NCI-H128 (cell line): ENCODE measurements around the gene CTAGE1.
"Not testable (repeated sequence)": the region's sequence is repeated elsewhere in the genome, so short reads cannot be mapped to it uniquely, and the experiment has no call there.

Experiments
- DNase-seq: peaks from one replicate; lab custom pipeline; 2025; ENCODE audit not compliant: unreplicated experiment; lab: John Stamatoyannopoulos, UW

The CTAGE1 gene, protein sequence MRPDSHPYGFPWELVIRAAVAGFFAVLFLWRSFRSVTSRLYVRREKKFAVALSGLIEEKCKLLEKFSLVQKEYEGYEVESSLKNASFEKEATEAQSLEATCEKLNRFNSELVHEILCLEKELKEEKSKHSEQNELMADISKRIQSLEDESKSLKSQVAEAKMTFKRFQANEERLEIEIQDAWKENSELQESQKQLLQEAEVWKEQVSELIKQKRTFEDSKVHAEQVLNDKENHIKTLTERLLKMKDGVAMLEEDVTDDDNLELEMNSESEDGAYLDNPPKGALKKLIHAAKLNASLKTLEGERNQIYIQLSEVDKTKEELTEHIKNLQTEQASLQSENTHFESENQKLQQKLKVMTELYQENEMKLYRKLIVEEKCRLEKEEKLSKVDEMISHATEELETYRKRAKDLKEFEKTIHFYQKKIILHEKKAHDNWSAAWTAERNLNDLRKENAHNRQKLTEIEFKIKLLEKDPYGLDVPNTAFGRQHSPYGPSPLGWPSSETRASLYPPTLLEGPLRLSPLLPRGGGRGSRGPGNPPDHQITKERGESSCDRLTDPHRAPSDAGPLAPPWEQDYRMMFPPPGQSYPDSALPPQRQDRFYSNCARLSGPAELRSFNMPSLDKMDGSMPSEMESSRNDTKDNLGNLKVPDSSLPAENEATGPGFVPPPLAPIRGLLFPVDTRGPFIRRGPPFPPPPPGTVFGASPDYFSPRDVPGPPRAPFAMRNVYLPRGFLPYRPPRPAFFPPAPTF

DNA sequence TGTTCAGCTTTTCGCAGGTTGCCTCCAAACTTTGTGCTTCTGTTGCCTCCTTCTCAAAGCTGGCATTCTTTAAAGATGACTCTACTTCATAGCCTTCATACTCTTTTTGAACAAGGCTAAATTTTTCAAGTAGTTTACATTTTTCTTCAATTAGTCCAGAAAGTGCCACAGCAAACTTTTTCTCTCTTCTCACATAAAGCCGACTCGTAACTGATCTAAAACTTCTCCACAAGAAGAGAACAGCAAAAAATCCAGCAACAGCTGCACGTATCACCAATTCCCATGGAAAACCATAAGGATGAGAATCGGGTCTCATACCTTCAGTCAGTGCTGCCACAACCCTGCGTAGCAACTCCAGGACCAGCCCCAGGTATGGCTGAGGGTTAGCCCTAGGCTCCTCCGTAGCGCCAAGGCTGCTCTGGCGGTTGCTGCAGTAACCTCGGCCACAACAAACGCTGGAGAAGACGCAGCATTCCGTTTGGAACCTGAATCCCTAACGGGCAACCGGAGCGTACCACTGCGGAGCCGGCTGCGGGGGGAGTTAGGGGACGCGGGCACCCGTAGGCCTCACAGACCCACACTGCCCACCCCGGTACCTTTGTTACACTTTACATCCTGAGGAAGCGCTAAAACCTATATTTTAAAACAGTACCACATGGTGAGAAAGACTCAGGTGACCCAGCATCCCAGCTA, at the start of gene CTAGE1:
TSS of gene CTAGE1 (minus strand) at position 420 of the 693 bp plus-strand sequence. CDS start at position 316, 104 bp downstream.
- no peak for DNase-seq

DNA sequence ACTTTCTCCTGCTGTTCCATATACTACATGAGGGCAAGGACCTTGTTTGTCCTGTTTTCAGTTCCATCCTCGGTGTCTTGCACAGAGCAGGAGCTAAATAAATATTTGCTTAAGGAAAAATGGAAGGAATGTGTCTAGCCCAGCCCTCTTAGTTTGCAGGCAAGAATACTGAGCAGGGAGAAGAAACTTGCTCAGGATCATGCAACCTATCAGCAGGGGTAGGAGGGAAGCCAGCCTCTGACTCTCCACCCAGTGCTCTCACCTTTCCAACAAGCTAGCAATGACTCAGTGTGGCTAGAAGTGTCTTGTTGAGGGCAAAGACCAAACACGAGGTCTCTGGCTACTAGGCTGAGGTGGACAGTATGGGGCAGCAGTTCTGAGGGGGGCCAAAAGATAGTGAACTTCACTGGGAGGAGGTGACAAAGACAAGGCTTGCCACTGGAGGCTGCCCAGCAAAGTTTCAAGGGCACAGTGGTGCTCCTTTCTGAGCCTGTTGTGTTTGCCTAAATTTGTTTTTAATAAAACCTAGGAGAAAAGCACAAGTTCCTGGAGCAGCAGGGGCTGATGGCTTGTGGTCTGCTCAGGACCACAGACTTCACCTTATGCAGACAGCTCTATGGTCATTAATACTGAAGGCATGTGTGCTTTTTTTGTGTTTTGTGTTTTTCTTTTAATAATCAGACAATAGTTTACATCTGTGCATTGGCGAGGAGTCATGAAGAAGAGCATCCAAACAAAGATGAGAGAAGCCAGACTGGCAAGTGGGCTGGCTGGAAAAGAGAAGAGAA, 49.1 kb upstream of the CTAGE1 start:
- DNase-seq: no peak

DNA sequence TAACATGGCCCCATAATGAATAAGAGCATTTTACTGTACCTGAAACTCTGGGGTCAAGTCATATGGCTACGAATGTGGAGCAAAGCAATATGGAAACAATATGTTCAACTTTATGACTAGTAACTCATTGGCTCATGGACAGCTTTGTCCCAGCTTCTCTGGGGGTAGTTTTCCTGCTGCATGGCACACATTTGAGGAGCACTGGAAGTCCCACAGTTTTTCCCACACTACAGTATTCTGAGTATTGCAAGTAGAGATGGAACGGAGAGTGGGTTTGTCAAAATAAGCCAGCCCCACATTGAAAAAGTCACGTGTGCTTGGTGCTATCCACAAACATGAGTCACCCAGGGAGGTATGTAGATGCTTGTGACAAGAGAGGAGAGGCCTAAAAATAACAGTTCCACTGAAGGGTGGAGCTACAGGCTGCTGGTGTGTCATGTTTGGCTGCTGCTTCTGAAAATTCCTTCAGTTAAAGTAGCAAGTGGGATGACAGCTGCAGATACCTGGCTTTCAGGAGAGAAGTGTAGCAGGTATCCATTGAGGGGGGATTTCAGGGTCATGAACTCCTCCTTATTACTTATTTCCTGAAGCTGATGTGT, 48.2 kb upstream of the CTAGE1 start:
- no peak for DNase-seq

DNA sequence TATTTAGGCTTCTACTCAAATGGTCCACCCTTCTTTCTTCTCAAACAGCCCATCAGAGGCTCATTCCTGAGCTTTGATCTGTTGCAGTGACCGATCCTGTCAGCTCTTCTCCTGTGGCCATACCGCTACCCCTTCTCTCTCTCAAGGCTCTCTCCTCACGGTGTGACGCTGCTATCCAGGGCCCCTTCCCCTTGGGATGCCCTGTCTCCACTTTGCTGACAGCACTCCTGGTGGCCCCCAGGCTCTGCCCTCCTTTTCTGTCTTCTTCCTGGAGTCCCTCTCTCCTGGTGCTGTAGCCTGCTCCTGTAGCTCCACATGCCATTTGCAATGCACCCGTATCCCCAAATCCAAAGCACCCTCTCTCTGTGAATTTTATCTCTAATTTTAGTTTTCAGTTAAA, 45.4 kb upstream of the CTAGE1 start:
- DNase-seq: no peak

DNA sequence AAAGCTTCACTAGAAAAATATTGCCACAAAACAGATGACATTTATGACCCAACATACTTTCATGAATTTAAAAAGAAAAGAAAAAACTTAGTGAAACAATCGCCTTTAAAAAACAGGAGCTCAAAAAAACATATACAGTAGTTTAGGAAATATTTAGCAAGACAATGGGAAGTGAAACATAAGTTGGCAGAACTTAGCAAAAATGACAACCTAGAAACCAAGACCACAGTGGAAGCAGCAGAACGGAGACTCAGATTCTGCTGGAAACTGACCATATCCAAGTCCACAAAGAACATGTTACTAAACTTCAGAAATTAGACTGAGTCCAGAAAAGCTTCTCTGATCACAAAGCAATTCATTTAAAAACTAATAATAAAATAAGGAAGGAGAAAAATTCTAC, 41.8 kb upstream of the CTAGE1 start:
- no peak for DNase-seq

DNA sequence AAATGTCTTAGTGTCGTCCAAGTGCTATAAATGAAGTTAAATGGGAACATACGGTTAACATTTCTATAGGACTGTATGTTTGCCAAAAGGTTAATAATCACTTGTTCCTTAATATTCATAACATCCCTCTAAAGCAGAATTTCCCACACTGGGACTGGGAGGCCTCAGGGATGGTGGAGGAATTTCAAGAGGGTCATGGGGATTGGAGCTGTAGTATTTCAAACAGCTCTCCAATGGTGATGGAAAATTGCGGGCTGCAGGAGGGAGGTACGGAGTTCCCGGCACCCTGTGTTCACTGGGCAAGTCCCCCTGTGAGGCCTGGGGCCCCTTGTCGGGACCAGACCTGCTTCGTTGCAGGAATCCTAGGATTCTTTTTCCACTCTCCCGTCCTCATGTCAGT, 39.8 kb upstream of the CTAGE1 start:
- no peak for DNase-seq

DNA sequence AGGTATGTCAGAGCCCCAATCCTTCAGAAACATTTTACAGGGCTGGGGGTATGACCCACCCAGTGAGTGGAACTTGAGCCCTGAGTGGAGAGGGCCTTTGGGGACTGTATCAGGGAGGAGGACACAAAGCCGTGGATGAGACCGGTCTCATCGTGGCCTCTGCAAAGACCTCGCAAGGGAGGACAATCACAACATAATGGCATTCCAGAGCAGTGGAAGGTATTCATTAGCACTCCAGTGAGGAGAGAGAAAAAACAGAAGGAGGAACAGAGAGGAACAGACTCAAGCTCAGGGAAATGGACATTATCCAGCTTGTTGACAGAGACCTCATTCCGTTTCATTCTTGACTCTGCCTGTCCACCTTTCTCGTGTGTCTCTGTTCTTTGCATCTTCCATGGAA, 38.8 kb upstream of the CTAGE1 start:
- no peak for DNase-seq

DNA sequence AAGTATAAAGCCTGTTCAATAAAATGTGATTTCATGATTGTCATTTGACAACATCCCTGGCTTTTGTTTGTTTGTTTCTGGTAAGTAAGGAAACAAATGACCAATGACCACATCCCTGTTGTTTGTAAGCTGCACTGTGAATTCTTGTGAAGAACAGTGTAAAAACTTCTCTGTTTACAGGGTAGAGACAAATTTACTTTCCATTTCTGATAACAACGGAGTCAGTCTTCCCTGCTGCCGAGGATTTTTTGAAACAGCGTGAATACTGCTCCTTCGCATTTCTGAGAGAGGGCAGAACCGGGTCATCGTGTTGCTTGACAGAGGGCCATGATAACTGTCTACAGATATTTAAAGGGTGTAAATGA, 38.4 kb upstream of the CTAGE1 start:
- DNase-seq: no peak

DNA sequence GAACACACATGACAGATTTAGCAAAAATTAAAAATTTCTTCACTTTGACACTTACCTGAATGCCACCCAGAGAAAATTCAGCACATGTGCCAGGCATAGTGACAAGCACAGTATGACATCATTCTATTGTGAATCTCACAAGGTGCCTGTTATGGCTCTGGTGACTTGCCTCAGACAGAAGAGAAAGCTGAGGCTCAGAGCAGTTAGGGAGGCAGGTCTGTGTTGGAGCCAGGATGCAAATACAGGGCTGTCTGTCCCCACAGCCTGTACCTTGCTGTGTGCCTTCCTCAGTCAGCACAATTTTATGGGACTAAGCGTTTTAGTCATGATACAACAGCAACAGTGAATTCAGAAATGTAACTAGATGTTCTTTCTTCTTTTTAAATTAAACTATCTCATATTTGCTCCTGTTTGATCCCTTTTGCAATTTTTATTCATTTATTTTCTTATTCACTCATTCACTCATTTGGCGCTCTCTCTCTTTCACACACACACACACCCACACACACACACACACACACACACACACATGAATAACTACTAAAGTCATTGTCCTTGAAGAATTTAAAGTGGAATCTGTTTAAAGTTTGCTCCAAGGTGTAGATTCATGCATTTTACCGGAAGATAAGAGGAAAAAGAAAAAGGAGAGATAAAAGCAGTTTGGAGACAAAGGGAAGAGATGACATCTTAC, 37.9 kb upstream of the CTAGE1 start:
- no peak for DNase-seq

DNA sequence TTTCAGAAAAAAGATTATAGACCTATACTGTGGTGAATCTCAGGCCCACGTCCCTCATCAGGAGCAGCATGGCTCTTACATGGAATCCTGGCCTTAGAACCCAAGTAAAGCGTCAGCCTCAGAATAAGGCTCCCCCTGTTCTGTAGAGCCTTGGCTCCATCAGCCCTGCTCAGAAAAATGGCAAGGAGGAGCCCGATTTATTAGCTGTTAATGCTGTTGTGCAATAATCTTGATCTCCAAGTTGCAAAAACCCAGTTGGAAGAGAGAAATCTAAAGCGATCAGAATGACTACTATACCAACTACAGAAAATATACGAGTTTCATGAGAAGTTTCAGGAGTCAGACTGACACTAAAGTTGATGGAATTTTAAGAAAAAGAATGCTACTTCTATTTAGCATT, 35.6 kb upstream of the CTAGE1 start:
- DNase-seq: no peak

DNA sequence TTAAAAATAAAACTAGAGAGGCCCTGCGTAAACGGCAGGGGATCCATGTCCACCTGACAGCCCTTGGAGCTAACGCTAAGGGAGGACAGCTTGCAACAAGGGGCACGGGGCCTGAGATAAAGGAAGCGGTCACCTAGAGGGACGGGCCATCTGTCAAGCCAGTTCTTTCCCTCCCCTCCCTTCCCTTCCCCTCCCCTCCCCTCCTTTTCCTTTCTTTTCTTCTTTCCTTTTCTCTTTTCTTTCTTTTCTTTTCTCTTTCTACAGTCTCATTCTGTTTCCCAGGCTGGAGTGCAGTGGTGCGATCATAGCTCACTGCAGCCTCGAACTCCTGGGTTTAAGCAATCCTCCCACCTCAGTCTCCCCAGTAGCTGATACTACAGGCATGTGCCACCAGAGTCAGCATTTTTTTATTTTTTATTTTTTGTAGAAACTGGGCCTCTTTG, 34.5 kb upstream of the CTAGE1 start:
- DNase-seq: no peak

DNA sequence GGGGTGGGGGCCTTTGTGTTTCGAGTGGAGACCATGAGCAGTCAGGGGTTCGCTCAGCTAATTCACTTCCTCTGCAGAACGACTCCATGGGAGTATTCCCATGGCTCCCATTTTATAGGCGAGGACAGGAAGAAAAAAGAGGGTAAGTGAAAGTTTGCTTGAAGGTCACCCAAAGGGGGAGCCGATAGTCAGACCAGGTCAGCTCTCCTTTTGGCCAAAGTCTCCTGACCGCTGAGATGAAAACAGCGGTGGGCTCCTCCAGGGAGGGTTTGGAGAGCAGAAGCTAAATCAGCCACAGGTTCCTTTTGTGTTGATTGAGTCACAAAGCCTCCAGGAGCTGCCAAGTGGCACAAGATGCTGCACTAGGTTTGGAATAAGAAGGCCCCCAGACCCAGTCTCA, 34.1 kb upstream of the CTAGE1 start:
- DNase-seq: no peak

DNA sequence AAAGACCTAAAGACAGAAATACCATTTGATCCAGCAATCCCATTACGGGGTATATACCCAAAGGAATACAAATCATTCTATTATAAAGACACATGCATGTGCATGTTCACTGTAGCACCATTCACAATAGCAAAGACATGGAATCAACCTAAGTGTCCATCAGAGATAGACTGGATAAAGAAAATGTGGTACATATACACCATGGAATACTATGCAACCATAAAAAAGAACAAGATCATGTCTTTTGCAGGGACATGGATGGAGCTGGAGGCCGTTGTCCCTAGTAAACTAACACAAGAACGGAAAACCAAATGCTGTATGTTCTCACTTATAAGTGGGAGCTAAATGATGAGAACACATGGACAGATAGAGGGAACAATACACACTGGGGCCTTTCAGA, 33.1 kb upstream of the CTAGE1 start:
- DNase-seq: not testable (repeated sequence)

DNA sequence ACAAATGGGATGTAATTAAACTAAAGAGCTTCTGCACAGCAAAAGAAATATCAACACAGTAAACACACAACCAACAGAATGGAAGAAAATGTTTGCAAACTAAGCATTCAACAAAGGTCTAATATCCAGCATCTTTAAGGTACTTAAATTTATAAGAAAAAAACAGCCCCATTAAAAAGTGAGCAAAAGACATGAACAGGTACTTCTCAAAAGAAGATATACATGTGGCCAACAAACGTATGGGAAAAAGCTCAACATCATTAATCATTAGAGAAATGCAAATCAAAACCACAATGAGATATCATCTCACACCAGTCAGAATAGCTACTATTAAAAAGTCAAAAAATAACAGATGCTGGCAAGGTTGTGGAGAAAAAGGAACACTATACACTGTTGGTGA, 32.6 kb upstream of the CTAGE1 start:
- DNase-seq: not testable (repeated sequence)

DNA sequence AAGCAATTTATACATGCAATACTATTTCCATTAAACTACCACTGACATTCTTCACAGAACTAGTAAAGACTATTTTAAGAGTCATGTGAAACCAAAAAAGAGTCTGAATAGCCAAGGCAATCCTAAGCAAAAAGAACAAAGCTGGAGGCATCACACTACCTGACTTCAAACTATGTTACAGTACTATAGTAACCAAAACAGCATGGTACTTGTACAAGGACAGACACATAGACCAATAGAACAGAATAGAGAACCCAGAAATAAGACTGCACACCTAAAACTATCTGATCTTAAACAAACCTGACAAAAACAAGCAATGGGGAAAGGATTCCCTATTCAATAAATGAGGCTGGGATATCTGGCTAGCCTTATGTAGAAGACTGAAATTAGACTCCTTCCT, 32.0 kb upstream of the CTAGE1 start:
- DNase-seq: not testable (repeated sequence)

DNA sequence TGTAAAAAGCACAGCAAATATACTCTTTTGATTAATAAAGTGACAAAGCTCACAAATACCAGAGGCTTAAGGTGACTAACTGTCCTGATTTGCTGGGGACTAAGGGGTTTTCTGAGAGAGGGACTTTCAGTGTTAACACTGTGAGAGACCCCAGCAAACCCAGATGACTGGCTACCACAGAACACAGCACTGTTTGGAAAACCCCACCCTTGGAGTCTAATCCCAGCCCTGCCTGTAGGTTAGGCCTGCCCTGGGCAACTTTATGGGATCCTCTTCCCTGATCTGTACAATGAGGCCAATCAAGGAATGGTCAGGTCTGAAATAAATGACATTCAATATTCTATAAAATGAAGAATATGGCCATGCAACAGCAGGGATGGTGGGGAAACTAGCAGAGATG, 30.5 kb upstream of the CTAGE1 start:
- DNase-seq: no peak

DNA sequence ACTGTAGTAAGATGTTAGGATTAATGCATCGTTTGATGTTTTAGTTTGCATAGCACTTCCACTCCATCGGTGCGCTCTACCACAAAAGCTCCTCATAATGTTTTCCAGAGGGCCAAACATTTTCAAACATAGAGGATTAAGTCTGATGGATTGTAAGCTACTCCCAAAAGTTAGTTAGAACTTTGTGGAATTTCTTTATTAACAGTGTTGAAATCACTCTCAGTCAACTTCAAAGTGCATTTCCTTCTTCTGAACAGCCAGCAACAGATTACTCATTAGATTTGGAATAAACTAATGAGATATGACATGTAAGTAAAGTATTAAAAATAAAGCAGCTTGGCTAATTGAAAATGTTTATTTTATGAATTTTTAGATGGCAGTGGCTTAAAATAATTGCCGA, 30.1 kb upstream of the CTAGE1 start:
- no peak for DNase-seq

DNA sequence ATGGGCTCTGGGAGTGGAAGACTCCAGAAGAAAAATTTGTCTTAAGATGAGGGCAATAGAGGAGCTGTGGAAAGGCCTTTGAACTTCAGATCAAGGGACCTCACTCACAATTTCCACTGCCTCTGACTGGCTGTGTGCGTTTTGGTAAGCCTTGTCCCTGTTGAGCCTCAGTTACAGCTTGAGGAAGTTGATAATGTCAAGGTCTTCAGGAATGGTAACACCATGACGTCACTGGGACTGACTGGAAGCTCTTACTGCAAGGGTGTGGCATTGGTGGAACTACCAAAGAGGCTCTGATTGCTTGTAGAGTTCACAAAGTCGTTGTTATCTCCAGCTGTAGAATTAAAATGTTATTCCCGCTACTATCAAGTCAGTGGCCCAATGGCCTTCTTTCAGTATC, 29.2 kb upstream of the CTAGE1 start:
- DNase-seq: no peak

DNA sequence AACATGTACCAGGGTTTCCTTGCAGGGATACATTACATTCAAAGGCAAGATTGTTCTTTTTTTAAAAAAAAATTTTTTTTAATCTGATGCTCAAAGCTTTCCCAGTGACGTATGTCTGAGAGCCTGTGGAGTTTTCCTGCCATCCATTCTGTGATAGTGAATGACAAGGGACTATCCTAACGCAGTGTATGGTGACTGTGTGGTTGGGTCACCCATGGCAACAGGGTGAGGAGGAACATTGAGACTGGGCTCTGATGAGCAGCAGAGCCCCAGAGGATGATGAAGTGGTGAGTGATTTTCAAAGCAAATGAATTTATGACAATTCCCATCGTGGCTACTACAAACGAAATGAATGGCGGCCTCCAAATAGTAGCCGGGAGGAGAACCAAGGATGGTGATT, 28.6 kb upstream of the CTAGE1 start:
- no peak for DNase-seq

DNA sequence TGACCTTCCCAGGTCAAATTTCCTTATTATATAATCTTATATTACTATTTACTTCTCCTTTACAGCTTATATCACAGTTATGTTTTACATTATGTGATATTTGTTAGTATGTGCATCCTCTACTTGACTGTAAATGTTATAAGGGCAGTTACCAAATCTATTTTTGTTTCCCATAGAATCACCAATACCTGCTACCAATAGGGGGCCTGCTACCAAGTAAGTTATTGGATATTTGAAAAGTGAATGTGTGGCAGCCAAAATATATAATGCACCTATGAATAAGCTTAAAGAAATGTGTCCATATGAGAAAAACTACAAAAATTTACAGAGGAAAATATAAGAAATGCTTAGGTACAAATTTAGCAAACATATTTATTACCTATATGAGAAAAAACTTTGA, 23.9 kb upstream of the CTAGE1 start:
- DNase-seq: no peak
